ENCODE results near the gene UNC13C. TPM values are rescaled to one million over a fixed set of nuclear protein-coding genes. Genes with fewer than 3 reads are reported as not detected.

The UNC13C gene
- total RNA-seq, 2 experiments from 2014 or later = not detected

GRCh38 chr15:54577476-54578250 lies 599.4 kb downstream of the UNC13C start:
- H3K79me2 ChIP-seq (ENCODE audit: insufficient read depth, low read depth, low read length) = no peaks in the 10 kb centered on the region
- ChIA-PET POLR2A (no interaction called here), CTCF (ENCODE audit: unreplicated experiment) (no interaction called here)
- no peak overlapping the region for H3K27ac ChIP-seq (ENCODE audit: low read depth, low read length, poor library complexity, severe bottlenecking)
- H3K4me3 ChIP-seq (ENCODE audit: low read depth, low read length, poor library complexity, severe bottlenecking) = no peak overlapping the region
- BruUV-seq (replicated peaks) = no TSS peak
- H3K36me3 ChIP-seq (ENCODE audit: insufficient read depth, low read length) = no peaks in the 10 kb centered on the region
- TF ChIP-seq EZH2phosphoT487 (IDR thresholded peaks at IDR 0.05; ENCODE audit: borderline replicate concordance, low read depth, low read length) = no peak
- TF ChIP-seq, protein P1, sequence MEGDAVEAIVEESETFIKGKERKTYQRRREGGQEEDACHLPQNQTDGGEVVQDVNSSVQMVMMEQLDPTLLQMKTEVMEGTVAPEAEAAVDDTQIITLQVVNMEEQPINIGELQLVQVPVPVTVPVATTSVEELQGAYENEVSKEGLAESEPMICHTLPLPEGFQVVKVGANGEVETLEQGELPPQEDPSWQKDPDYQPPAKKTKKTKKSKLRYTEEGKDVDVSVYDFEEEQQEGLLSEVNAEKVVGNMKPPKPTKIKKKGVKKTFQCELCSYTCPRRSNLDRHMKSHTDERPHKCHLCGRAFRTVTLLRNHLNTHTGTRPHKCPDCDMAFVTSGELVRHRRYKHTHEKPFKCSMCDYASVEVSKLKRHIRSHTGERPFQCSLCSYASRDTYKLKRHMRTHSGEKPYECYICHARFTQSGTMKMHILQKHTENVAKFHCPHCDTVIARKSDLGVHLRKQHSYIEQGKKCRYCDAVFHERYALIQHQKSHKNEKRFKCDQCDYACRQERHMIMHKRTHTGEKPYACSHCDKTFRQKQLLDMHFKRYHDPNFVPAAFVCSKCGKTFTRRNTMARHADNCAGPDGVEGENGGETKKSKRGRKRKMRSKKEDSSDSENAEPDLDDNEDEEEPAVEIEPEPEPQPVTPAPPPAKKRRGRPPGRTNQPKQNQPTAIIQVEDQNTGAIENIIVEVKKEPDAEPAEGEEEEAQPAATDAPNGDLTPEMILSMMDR (conservative IDR thresholded peaks at IDR 0.05; ENCODE audit: low read length) = no peak
- H3K4me1 ChIP-seq (ENCODE audit: insufficient read depth, low read length, poor library complexity, severe bottlenecking) = no peaks in the 10 kb centered on the region
- no peaks in the 10 kb centered on the region for H4K20me1 ChIP-seq (ENCODE audit: insufficient read depth, low read length)
- no peak for DNase-seq (ENCODE audit: low spot score)
- no peaks in the 10 kb centered on the region for H3K9me2 ChIP-seq (ENCODE audit: insufficient read depth, low read length)
- H2AFZ ChIP-seq (ENCODE audit: low read length) = no peak overlapping the region
- no peak overlapping the region for H3K4me2 ChIP-seq (ENCODE audit: low read length)
- no peaks in the 10 kb centered on the region for H3K9me3 ChIP-seq (ENCODE audit: low read length)
- intact Hi-C loops (cut with micrococcal nuclease; ENCODE audit: unreplicated experiment) = no loop called here

DNA sequence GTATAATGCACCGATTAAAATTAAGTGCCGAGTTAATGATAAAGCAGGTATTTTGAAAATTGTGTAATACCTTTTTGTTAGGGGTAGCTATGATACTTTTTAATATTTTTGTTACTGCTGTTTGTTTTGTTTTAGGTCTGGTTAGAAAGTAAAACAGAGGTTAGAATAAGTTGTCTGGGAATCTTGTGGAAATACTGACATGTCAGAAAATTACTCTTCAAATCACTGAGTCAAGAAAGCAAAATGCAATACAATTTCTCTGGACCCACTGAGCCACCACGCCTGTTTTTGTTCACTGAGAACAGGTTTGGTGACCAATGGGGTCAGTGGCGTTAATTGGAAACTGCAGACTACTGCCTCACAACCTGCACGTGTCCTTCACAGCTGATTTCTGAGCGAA lies 601.6 kb downstream of the UNC13C start:
- no peak overlapping the region for H2AFZ ChIP-seq (ENCODE audit: low read length)
- intact Hi-C loops (cut with micrococcal nuclease; ENCODE audit: unreplicated experiment) = no loop called here

DNA sequence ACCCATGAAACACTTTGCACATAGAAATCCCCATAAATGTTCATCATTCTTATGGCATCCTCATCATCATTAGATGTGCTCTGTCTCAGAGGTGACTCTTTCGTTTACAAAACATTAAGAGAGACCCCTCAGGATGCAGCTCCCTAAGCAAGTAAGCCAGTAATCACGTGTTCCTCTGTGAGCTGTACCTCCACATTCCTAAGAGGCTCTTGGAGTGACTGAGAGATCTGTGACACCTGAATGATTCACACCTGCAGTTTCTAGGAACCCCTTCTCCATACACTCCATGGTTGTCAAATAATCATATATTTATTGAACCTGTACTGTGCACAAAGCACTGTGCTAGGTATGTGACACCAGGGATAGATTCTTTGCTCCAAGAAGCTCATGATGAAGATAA lies 602.4 kb downstream of the UNC13C start:
- no peaks in the 10 kb centered on the region for H3K4me1 ChIP-seq (ENCODE audit: insufficient read depth, low read length, poor library complexity, severe bottlenecking)
- no TSS peak for BruUV-seq (replicated peaks)
- intact Hi-C loops (cut with micrococcal nuclease; ENCODE audit: unreplicated experiment) = no loop called here
- H3K4me3 ChIP-seq (ENCODE audit: low read depth, low read length, poor library complexity, severe bottlenecking) = no peak overlapping the region
- no peak overlapping the region for H3K4me2 ChIP-seq (ENCODE audit: low read length)
- H2AFZ ChIP-seq (ENCODE audit: low read length) = no peak overlapping the region
- POLR2A ChIA-PET = no interaction called here
- TF ChIP-seq, protein P1 (conservative IDR thresholded peaks at IDR 0.05; ENCODE audit: low read length) = no peak
- no peak for TF ChIP-seq EZH2phosphoT487 (IDR thresholded peaks at IDR 0.05; ENCODE audit: borderline replicate concordance, low read depth, low read length)
- no peaks in the 10 kb centered on the region for H3K9me3 ChIP-seq (ENCODE audit: low read length)
- CTCF ChIA-PET (ENCODE audit: unreplicated experiment) = no interaction called here
- H3K27ac ChIP-seq (ENCODE audit: low read depth, low read length, poor library complexity, severe bottlenecking) = no peak overlapping the region
- H3K79me2 ChIP-seq (ENCODE audit: insufficient read depth, low read depth, low read length) = no peaks in the 10 kb centered on the region
- H4K20me1 ChIP-seq (ENCODE audit: insufficient read depth, low read length) = no peaks in the 10 kb centered on the region
- H3K9me2 ChIP-seq (ENCODE audit: insufficient read depth, low read length) = no peaks in the 10 kb centered on the region
- H3K36me3 ChIP-seq (ENCODE audit: insufficient read depth, low read length) = no peaks in the 10 kb centered on the region
- DNase-seq (ENCODE audit: low spot score) = no peak

More for the DNA sequence above, 601.6 kb downstream of the UNC13C start:
- H3K9me3 ChIP-seq (ENCODE audit: low read length) = no peaks in the 10 kb centered on the region
- ChIA-PET CTCF (ENCODE audit: unreplicated experiment) (no interaction called here), POLR2A (no interaction called here)
- no peaks in the 10 kb centered on the region for H3K79me2 ChIP-seq (ENCODE audit: insufficient read depth, low read depth, low read length)
- H3K4me1 ChIP-seq (ENCODE audit: insufficient read depth, low read length, poor library complexity, severe bottlenecking) = no peaks in the 10 kb centered on the region
- no peaks in the 10 kb centered on the region for H4K20me1 ChIP-seq (ENCODE audit: insufficient read depth, low read length)
- no peak for DNase-seq (ENCODE audit: low spot score)
- H3K9me2 ChIP-seq (ENCODE audit: insufficient read depth, low read length) = no peaks in the 10 kb centered on the region
- H3K27ac ChIP-seq (ENCODE audit: low read depth, low read length, poor library complexity, severe bottlenecking) = no peak overlapping the region
- H3K4me3 ChIP-seq (ENCODE audit: low read depth, low read length, poor library complexity, severe bottlenecking) = no peak overlapping the region
- H3K36me3 ChIP-seq (ENCODE audit: insufficient read depth, low read length) = no peaks in the 10 kb centered on the region
- BruUV-seq (replicated peaks) = no TSS peak
- no peak overlapping the region for H3K4me2 ChIP-seq (ENCODE audit: low read length)
- TF ChIP-seq, protein P1 (conservative IDR thresholded peaks at IDR 0.05; ENCODE audit: low read length) = no peak
- TF ChIP-seq EZH2phosphoT487 (IDR thresholded peaks at IDR 0.05; ENCODE audit: borderline replicate concordance, low read depth, low read length) = no peak

All from OCI-LY7 (cell line).